Esophagus muscularis mucosa (tissue), 4 donors: Measurements from ENCODE around the gene RASIP1.

Source experiments
- EP300 ChIP-seq: sonication (generic); formaldehyde crosslinking; IDR thresholded peaks from one replicate; pipeline ENCODE4 v1.6.1; 2017; ENCODE audit warnings: antibody characterized with exemption
- POLR2A ChIP-seq: fragments of 450-650 bp; IDR thresholded peaks from one replicate; pipeline ENCODE4 v1.6.1; 2017; ENCODE audit warnings: antibody characterized with exemption, moderate library complexity, mild to moderate bottlenecking, low read depth
- POLR2AphosphoS5 ChIP-seq, 2 donors: sonication (generic); formaldehyde crosslinking; IDR thresholded peaks; one replicate each; pipeline ENCODE4 v1.6.1; 2017; ENCODE audit warnings: antibody characterized with exemption in 2 of 2
- TF ChIP-seq, protein P1 (sequence below), 3 experiments: fragments of 200-600 bp in 2 of 3; fragments of 450-650 bp in 1 of 3; sonication (generic) in 2 of 3; IDR thresholded peaks; one replicate each; pipeline ENCODE4 v1.5.1; 2017 to 2019; ENCODE audit warnings: antibody characterized with exemption in 3 of 3, mild to moderate bottlenecking in 2 of 3, moderate library complexity in 1 of 3

- TF ChIP-seq, protein P1, sequence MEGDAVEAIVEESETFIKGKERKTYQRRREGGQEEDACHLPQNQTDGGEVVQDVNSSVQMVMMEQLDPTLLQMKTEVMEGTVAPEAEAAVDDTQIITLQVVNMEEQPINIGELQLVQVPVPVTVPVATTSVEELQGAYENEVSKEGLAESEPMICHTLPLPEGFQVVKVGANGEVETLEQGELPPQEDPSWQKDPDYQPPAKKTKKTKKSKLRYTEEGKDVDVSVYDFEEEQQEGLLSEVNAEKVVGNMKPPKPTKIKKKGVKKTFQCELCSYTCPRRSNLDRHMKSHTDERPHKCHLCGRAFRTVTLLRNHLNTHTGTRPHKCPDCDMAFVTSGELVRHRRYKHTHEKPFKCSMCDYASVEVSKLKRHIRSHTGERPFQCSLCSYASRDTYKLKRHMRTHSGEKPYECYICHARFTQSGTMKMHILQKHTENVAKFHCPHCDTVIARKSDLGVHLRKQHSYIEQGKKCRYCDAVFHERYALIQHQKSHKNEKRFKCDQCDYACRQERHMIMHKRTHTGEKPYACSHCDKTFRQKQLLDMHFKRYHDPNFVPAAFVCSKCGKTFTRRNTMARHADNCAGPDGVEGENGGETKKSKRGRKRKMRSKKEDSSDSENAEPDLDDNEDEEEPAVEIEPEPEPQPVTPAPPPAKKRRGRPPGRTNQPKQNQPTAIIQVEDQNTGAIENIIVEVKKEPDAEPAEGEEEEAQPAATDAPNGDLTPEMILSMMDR (IDR thresholded peaks at IDR 0.05): no peak
- no peak for TF ChIP-seq POLR2A
- no peak for TF ChIP-seq POLR2AphosphoS5 (IDR thresholded peaks at IDR 0.05)
- no peak for TF ChIP-seq EP300
Measured at GRCh38 chr19:48672994-48673393, 67.4 kb downstream of the RASIP1 start, which contains the start of gene NTN5.
